PC-9 (cell line): Measurements from ENCODE around the gene ANKRD11. TPM values are rescaled to one million over a fixed set of nuclear protein-coding genes. Genes with fewer than 3 reads are reported as not detected.

Source experiments
- BruUV-seq: library from RNA; stranded (reverse); fragments of 400-500 nt; replicated peaks from 2 replicates; lab custom pipeline; 2021; lab: Mats Ljungman, UMichigan
- CTCF ChIA-PET: fragments of 300-600 bp; sonication (Branson Sonifier 250); formaldehyde crosslinking; loops from one replicate; lab custom pipeline; 2022; ENCODE audit warnings: antibody characterized with exemption; lab: Charles Lee
- POLR2A ChIA-PET: fragments of 300-600 bp; sonication (Branson Sonifier 250); formaldehyde crosslinking; loops from one replicate; lab custom pipeline; 2022; ENCODE audit warnings: antibody characterized with exemption; ENCODE audit not compliant: unreplicated experiment; lab: Charles Lee
- DNase-seq, 2 experiments: peaks; one replicate each; pipeline versions ENCODE4 v3.0.0 to v3.0.0-alpha.2; 2015 to 2022; ENCODE audit warnings: mixed read lengths in 1 of 2
- H2AFZ ChIP-seq: fragments of 200-600 bp; sonication (generic); 2 replicates; pipeline ENCODE4 v1.8.1; 2017; ENCODE audit warnings: antibody characterized with exemption
- H3F3A ChIP-seq: fragments of 200-600 bp; sonication (generic); 2 replicates; pipeline ENCODE4 v1.8.1; 2017; ENCODE audit warnings: antibody characterized with exemption, mild to moderate bottlenecking, low read depth; ENCODE audit not compliant: insufficient read depth
- H3K27ac ChIP-seq: fragments of 200-600 bp; sonication (generic); 2 replicates; pipeline ENCODE4 v1.6.1; 2016; ENCODE audit warnings: mixed run types
- H3K27me3 ChIP-seq: fragments of 200-600 bp; sonication (generic); 2 replicates; pipeline ENCODE4 v1.6.1; 2016; ENCODE audit warnings: low read depth, mixed run types; ENCODE audit not compliant: insufficient read depth
- H3K36me3 ChIP-seq: fragments of 200-600 bp; sonication (generic); 2 replicates; pipeline ENCODE4 v1.6.1; 2016; ENCODE audit warnings: low read depth, mixed run types
- H3K4me1 ChIP-seq: fragments of 200-600 bp; sonication (generic); replicated peaks from 2 replicates; pipeline ENCODE4 v1.6.1; 2016; ENCODE audit warnings: mixed run types; ENCODE audit not compliant: insufficient read depth
- H3K4me2 ChIP-seq: fragments of 200-600 bp; sonication (generic); 2 replicates; pipeline ENCODE4 v1.6.1; 2017; ENCODE audit warnings: mixed run types
- H3K4me3 ChIP-seq: fragments of 200-600 bp; sonication (generic); 2 replicates; pipeline ENCODE4 v1.6.1; 2016; ENCODE audit warnings: mixed run types
- H3K79me2 ChIP-seq: fragments of 200-600 bp; sonication (generic); 2 replicates; pipeline ENCODE4 v1.6.1; 2017; ENCODE audit warnings: low read depth, mixed run types
- H3K9me2 ChIP-seq: fragments of 200-600 bp; sonication (generic); 2 replicates; pipeline ENCODE4 v1.8.1; 2017; ENCODE audit warnings: mild to moderate bottlenecking; ENCODE audit not compliant: insufficient read depth
- H3K9me3 ChIP-seq: fragments of 200-600 bp; sonication (generic); 2 replicates; pipeline ENCODE4 v1.8.1; 2016; ENCODE audit warnings: low read depth; ENCODE audit not compliant: insufficient read depth
- H4K20me1 ChIP-seq: fragments of 200-600 bp; sonication (generic); 2 replicates; pipeline ENCODE4 v1.8.1; 2017; ENCODE audit not compliant: insufficient read depth
- EZH2 ChIP-seq: fragments of 200-600 bp; sonication (generic); IDR thresholded peaks from 2 replicates; pipeline ENCODE4 v1.8.0; 2017; ENCODE audit warnings: antibody characterized with exemption, low read depth
- intact Hi-C: fragments of 100-400 bp; cut with micrococcal nuclease; formaldehyde crosslinking; loops from one replicate; pipeline ENCODE4 v1.10.0; 2022; ENCODE audit not compliant: unreplicated experiment
- total RNA-seq: library from RNA; stranded (reverse); gene quantifications from 2 replicates; pipeline ENCODE4 v1.2.3, GENCODE V29; 2021
- TF ChIP-seq, protein P1 (sequence below): fragments of 200-600 bp; sonication (generic); conservative IDR thresholded peaks from 2 replicates; pipeline ENCODE4 v1.6.1; 2017; ENCODE audit warnings: mixed run types, antibody characterized with exemption, mild to moderate bottlenecking, moderate library complexity

Gene ANKRD11
- total RNA-seq, 1 experiment from 2014 or later = 220 TPM

DNA sequence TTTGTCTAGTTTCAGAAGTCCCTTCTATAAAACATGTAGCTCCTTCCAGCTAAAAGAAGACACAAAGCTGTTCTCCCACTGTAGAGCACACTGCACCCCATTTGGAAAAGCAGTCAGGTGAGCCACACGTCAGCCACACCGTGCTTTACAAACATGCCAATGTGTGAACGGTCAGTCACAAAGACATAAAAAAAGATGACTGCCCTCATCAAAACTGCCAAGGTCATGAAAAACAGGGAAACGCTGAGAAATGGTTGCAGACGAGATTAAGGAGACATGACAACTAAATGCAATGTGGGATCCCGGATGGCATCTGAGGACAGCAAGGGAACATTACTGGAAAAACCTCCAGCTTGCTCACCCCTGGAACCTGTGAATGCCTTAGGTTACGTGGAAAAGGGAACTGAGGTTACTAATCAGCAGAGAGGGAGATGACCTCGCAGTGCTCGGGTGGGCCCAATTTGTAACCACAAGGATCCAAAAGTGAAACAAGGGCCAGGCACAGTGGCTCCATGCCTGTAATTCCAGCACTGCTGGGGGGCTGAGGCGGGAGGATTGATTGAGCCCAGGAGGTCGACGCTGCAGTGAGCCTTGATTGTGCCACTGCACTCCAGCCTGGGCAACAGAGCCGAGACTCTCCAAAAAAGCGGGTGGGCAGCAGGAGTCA lies 8.1 kb downstream of the ANKRD11 start:
- no TSS peak for BruUV-seq
- H3K27me3 ChIP-seq = no peaks in the 10 kb centered on the region
- DNase-seq = no peak
- no peak overlapping the region for H3K27ac ChIP-seq
- peaks cover 67% of the 10 kb centered on the region for H3K4me1 ChIP-seq
- intact Hi-C loops = no loop called here
- no peak overlapping the region for H2AFZ ChIP-seq
- H3K9me3 ChIP-seq = no peaks in the 10 kb centered on the region
- TF ChIP-seq, protein P1, sequence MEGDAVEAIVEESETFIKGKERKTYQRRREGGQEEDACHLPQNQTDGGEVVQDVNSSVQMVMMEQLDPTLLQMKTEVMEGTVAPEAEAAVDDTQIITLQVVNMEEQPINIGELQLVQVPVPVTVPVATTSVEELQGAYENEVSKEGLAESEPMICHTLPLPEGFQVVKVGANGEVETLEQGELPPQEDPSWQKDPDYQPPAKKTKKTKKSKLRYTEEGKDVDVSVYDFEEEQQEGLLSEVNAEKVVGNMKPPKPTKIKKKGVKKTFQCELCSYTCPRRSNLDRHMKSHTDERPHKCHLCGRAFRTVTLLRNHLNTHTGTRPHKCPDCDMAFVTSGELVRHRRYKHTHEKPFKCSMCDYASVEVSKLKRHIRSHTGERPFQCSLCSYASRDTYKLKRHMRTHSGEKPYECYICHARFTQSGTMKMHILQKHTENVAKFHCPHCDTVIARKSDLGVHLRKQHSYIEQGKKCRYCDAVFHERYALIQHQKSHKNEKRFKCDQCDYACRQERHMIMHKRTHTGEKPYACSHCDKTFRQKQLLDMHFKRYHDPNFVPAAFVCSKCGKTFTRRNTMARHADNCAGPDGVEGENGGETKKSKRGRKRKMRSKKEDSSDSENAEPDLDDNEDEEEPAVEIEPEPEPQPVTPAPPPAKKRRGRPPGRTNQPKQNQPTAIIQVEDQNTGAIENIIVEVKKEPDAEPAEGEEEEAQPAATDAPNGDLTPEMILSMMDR = no peak
- TF ChIP-seq EZH2 = no peak
- peaks cover 100% of the 10 kb centered on the region for H3K79me2 ChIP-seq
- peaks cover 13% of the 10 kb centered on the region for H3K36me3 ChIP-seq
- H3F3A ChIP-seq = peaks cover 56% of the 10 kb centered on the region; the same call in 1 of the 2 replicates
- ChIA-PET CTCF (no interaction called here), POLR2A (no interaction called here)
- no peak overlapping the region for H3K4me3 ChIP-seq
- H4K20me1 ChIP-seq = peaks cover 100% of the 10 kb centered on the region
- no peaks in the 10 kb centered on the region for H3K9me2 ChIP-seq
- no peak overlapping the region for H3K4me2 ChIP-seq

DNA sequence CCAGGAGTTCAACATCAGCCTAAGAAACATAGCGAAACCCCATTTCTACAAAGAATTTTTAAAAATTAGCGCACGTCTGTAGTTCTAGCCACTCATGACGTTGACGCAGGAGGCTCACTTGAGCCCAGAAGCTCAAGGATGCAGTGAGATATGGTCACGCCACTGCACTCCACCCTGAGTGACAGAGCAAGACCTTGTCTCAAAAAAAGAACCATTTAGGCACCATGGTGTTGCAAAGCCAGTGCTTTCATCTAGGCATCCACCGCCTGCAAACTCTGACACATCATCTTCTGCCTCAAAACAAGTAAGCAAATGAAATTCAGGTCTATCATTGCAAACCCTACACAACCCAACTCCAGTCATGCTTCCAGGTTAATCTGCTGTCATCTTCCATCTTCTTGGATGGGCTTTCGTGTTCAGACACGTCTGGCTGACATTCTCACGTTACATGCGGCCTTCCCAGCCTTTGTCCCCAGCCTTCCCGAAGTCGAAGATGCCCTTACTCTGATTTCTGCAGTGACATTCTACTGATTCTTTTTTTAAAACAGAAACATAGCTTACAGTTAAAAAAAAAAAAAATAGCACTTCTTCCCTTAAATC lies 8.9 kb downstream of the ANKRD11 start:
- no peak for DNase-seq
- TF ChIP-seq, protein P1 = no peak
- no peak for TF ChIP-seq EZH2

DNA sequence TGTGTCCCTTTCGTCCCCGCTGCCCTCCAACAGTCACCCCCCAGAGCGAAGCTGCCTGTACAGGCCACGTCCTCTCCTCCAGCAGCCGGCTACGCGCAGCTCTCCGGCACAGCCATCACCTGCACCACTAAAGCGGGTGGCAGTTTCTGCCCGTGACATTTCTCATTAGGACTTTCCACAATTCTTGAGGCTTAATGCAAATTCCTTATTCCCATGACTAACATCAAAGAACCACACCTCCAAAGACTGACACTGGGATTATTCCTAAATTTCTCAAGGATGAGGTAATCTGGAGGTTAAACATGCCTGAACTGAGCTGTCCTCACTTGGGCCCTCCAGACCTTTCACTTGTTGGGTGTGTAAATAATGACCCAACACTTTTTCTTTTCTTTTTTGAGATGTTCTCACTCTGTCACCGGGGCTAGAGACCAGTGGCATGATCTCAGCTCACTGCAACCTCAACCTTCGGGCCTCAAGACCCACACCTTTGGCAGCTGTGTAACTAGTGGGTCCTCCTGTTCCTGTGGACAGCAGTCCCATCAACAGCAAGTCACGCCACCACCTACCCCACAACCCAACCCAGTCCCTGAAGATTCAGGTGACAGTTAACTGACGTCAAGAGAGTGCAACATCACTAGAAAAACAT lies 11.7 kb downstream of the ANKRD11 start:
- CTCF ChIA-PET = no interaction called here
- peak overlapping the region; percentile 54 for H3K4me2 ChIP-seq
- intact Hi-C loops = no loop called here

More for the DNA sequence above, 8.9 kb downstream of the ANKRD11 start:
- Histone ChIP-seq H3K27ac (no peak overlapping the region), H3K36me3 (peaks cover 8% of the 10 kb centered on the region; the same call in 1 of the 2 replicates), H3F3A (peaks cover 65% of the 10 kb centered on the region), H3K4me3 (no peak overlapping the region), H3K9me2 (no peaks in the 10 kb centered on the region), H2AFZ (no peak overlapping the region), H3K27me3 (no peaks in the 10 kb centered on the region), H3K4me2 (no peak overlapping the region), H3K79me2 (peaks cover 100% of the 10 kb centered on the region), H3K4me1 (peaks cover 76% of the 10 kb centered on the region), H3K9me3 (no peaks in the 10 kb centered on the region), H4K20me1 (peaks cover 100% of the 10 kb centered on the region)
- ChIA-PET POLR2A (no interaction called here), CTCF (no interaction called here)
- no TSS peak for BruUV-seq
- intact Hi-C loops = no loop called here

More for the DNA sequence above, 11.7 kb downstream of the ANKRD11 start:
- H3K9me3 ChIP-seq = no peaks in the 10 kb centered on the region
- H4K20me1 ChIP-seq = peaks cover 100% of the 10 kb centered on the region
- no TSS peak for BruUV-seq
- TF ChIP-seq EZH2 = no peak
- TF ChIP-seq, protein P1 = no peak
- H3K4me1 ChIP-seq = peaks cover 81% of the 10 kb centered on the region
- no peak overlapping the region for H2AFZ ChIP-seq
- POLR2A ChIA-PET = interaction anchor here (0.6 kb wide), 1 partner anchor 97 kb away, joined by 3 read pairs; no protein-coding TSS in a partner anchor
- H3K79me2 ChIP-seq = peaks cover 100% of the 10 kb centered on the region
- peak overlapping the region; percentile 55 for H3K27ac ChIP-seq
- H3K27me3 ChIP-seq = no peaks in the 10 kb centered on the region
- H3K36me3 ChIP-seq = no peaks in the 10 kb centered on the region
- peaks cover 68% of the 10 kb centered on the region for H3F3A ChIP-seq
- DNase-seq = peak in 1 of 2 experiments; percentile 75
- no peak overlapping the region for H3K4me3 ChIP-seq
- H3K9me2 ChIP-seq = no peaks in the 10 kb centered on the region
